Caco-2 (cell line): ENCODE results near the gene VMAC. TPM values are rescaled to one million over a fixed set of nuclear protein-coding genes. Genes with fewer than 3 reads are reported as not detected.
A peak's percentile ranks its signal among the peaks of the same experiment; 100 is the strongest.
"Not testable (repeated sequence)": the region's sequence is repeated elsewhere in the genome, so short reads cannot be mapped to it uniquely, and the experiment has no call there.

ENCODE experiments used
- Bru-seq: library from RNA; stranded (reverse); fragments of 400-500 nt; gene quantifications from one replicate; lab custom pipeline; 2021; lab: Mats Ljungman, UMichigan
- BruChase-seq, 2 experiments: library from RNA; stranded (reverse); fragments of 400-500 nt; gene quantifications; one replicate each; lab custom pipeline; 2021; lab: Mats Ljungman, UMichigan
- BruUV-seq: library from RNA; stranded (reverse); fragments of 400-500 nt; replicated peaks from 2 replicates; lab custom pipeline; 2021; lab: Mats Ljungman, UMichigan
- CTCF ChIA-PET: fragments of 300-600 bp; sonication (Branson Sonifier 250); formaldehyde crosslinking; loops from one replicate; lab custom pipeline; 2022; ENCODE audit warnings: antibody characterized with exemption; lab: Charles Lee
- POLR2A ChIA-PET: fragments of 300-600 bp; sonication (Branson Sonifier 250); formaldehyde crosslinking; loops from one replicate; lab custom pipeline; 2022; ENCODE audit warnings: antibody characterized with exemption; lab: Charles Lee
- DNase-seq, 2 experiments: peaks; one replicate each; pipeline versions ENCODE4 v3.0.0 to v3.0.0-alpha.2; 2020 to 2022
- H3K27me3 ChIP-seq: replicated peaks from 2 replicates; pipeline ENCODE4 v1.6.0; 2011; ENCODE audit warnings: low read length; ENCODE audit not compliant: control insufficient read depth, insufficient read depth
- H3K36me3 ChIP-seq: 2 replicates; pipeline ENCODE4 v1.5.1; 2011; ENCODE audit warnings: low read length; ENCODE audit not compliant: control insufficient read depth, insufficient read depth
- H3K4me1 ChIP-seq: fragments of 250-450 bp; sonication (Bioruptor Pico); 2 replicates; pipeline ENCODE4 v1.5.1; 2020; ENCODE audit warnings: mild to moderate bottlenecking
- H3K4me3 ChIP-seq: 2 replicates; pipeline ENCODE4 v1.5.1; 2011; ENCODE audit warnings: low read depth, mild to moderate bottlenecking, control low read depth, low read length
- H3K9me3 ChIP-seq: fragments of 250-450 bp; sonication (Bioruptor Pico); 2 replicates; pipeline ENCODE4 v1.5.1; 2020; ENCODE audit warnings: mild to moderate bottlenecking, moderate library complexity
- H3K27ac Mint-ChIP-seq: one replicate; pipeline ENCODE4 v1.8.0; 2022; ENCODE audit warnings: mixed read lengths; ENCODE audit not compliant: unreplicated experiment
- H3K27me3 Mint-ChIP-seq: one replicate; pipeline ENCODE4 v1.8.0; 2022; ENCODE audit warnings: mixed read lengths; ENCODE audit not compliant: insufficient read depth, unreplicated experiment
- H3K36me3 Mint-ChIP-seq: one replicate; pipeline ENCODE4 v1.8.0; 2022; ENCODE audit warnings: mild to moderate bottlenecking, mixed read lengths; ENCODE audit not compliant: insufficient read depth, unreplicated experiment
- H3K4me1 Mint-ChIP-seq: one replicate; pipeline ENCODE4 v1.8.0; 2022; ENCODE audit warnings: low read depth, mixed read lengths; ENCODE audit not compliant: unreplicated experiment
- H3K4me3 Mint-ChIP-seq: one replicate; pipeline ENCODE4 v1.8.0; 2022; ENCODE audit warnings: mild to moderate bottlenecking, moderate library complexity, mixed read lengths; ENCODE audit not compliant: unreplicated experiment
- H3K9me3 Mint-ChIP-seq: one replicate; pipeline ENCODE4 v1.8.0; 2022; ENCODE audit warnings: mixed read lengths; ENCODE audit not compliant: unreplicated experiment
- CTCF ChIP-seq, 2 experiments: fragments of 200-600 bp in 1 of 2; IDR thresholded peaks; 1 replicate in 1 of 2; 2 replicates in 1 of 2; pipeline versions ENCODE4 v1.5.1 to v1.8.0; 2011 to 2022; ENCODE audit warnings: antibody characterized with exemption in 1 of 2, control low read depth in 1 of 2, inconsistent platforms in 1 of 2, low read depth in 1 of 2, low read length in 1 of 2, mild to moderate bottlenecking in 1 of 2, moderate library complexity in 1 of 2; ENCODE audit not compliant: insufficient read depth in 1 of 2, severe bottlenecking in 1 of 2, unreplicated experiment in 1 of 2
- intact Hi-C: fragments of 100-400 bp; cut with micrococcal nuclease; formaldehyde crosslinking; loops from one replicate; pipeline ENCODE4 v1.10.0; 2022; ENCODE audit not compliant: unreplicated experiment
- long read RNA-seq: library from polyadenylated mRNA; stranded (forward); transcript quantifications from one replicate; pipeline ENCODE4 v2.0.0, GENCODE V29; 2022
- total RNA-seq: library from RNA; stranded (reverse); gene quantifications from 2 replicates; pipeline ENCODE4 v1.2.3, GENCODE V29; 2022

VMAC gene
- total RNA-seq (4.7 and 4.8 TPM in 2 replicates), Bru-seq, nascent RNA (percentile 60 among the genes with signal in this experiment), BruChase-seq, experiment 1, labeled RNA remaining after a 2-hour chase (percentile 64 among the genes with signal in this experiment), BruChase-seq, experiment 2, labeled RNA remaining after a 6-hour chase (percentile 70 among the genes with signal in this experiment)
- long read RNA-seq, transcript VMAC-201 (2 exons, 2,254 nt): major isoform, 6 of 6 reads
- long read RNA-seq, partial matches to known transcripts: 0 of 6 reads
- long read RNA-seq, other reads (novel, unspliced or antisense): 0 of 6 reads

GRCh38 chr19:5904352-5905113, at the start of gene VMAC:
Gene VMAC (plus strand): TSS chr19:5904872. CDS start chr19:5904891, 19 bp downstream.
- Histone ChIP-seq H3K4me3 (peak within 1 kb of the TSS; percentile 86), H3K36me3 (no peaks in the 10 kb centered on the region), H3K4me1 (no peaks in the 10 kb centered on the region; the same call in 1 of the 2 replicates), H3K27me3 (no peaks in the 10 kb centered on the region), H3K9me3 (no peaks in the 10 kb centered on the region)
- Mint-ChIP-seq H3K4me3 (peak within 1 kb of the TSS; percentile 82), H3K4me1 (no peaks in the 10 kb centered on the region), H3K27ac (peak within 1 kb of the TSS; percentile 97), H3K27me3 (no peaks in the 10 kb centered on the region), H3K9me3 (no peaks in the 10 kb centered on the region), H3K36me3 (peaks cover 42% of the 10 kb centered on the region)
- no TSS peak for BruUV-seq
- no peak for TF ChIP-seq CTCF (IDR thresholded peaks at IDR 0.05; ENCODE audit: insufficient read depth in 1 of 2, low read depth in 1 of 2, low read length in 1 of 2, severe bottlenecking in 1 of 2, unreplicated experiment in 1 of 2)
- DNase-seq: peak; percentile 99 to 100
- CTCF ChIA-PET: interaction anchor here (0.6 to 3.4 kb wide), 8 partner anchors 14 to 488 kb away, joined by 3 to 56 read pairs (median 4); partner anchors contain the start of genes GTF2F1 and NRTN
- POLR2A ChIA-PET: interaction anchor here (0.6 to 2.2 kb wide), 8 partner anchors 10 to 1725 kb away, joined by 3 to 27 read pairs (median 6); partner anchors contain the start of genes CATSPERD, LONP1, PET100 and SAFB
- intact Hi-C loops: loop anchor here (1.0 to 5.0 kb wide), 2 partner anchors 77 to 100 kb away; no protein-coding TSS in a partner anchor

GRCh38 chr19:5855151-5855550, 49.5 kb upstream of the VMAC start:
- H3K4me3 ChIP-seq, H3K36me3 Mint-ChIP-seq, H3K36me3 ChIP-seq, H3K4me1 Mint-ChIP-seq, H3K27me3 ChIP-seq, H3K4me1 ChIP-seq, H3K27ac Mint-ChIP-seq, H3K9me3 Mint-ChIP-seq, H3K4me3 Mint-ChIP-seq, POLR2A ChIA-PET, BruUV-seq, intact Hi-C loops, H3K27me3 Mint-ChIP-seq, DNase-seq, H3K9me3 ChIP-seq, CTCF ChIA-PET: not testable (repeated sequence)

GRCh38 chr19:5857203-5858081, 47.2 kb upstream of the VMAC start:
- no peak for DNase-seq
- Histone ChIP-seq H3K36me3 (no peaks in the 10 kb centered on the region), H3K4me3 (no peak overlapping the region), H3K27me3 (no peaks in the 10 kb centered on the region), H3K9me3 (0 out of 2 replicates have a peak, but pooled peaks cover 4% of the 10 kb centered on the region), H3K4me1 (peaks cover 6% of the 10 kb centered on the region; the same call in 1 of the 2 replicates)
- no peak overlapping the region for H3K4me3 Mint-ChIP-seq
- no peaks in the 10 kb centered on the region for H3K36me3 Mint-ChIP-seq
- no peak for TF ChIP-seq CTCF (IDR thresholded peaks at IDR 0.05; ENCODE audit: insufficient read depth in 1 of 2, low read depth in 1 of 2, low read length in 1 of 2, severe bottlenecking in 1 of 2, unreplicated experiment in 1 of 2)
- POLR2A ChIA-PET: no interaction called here
- no peak overlapping the region for H3K27ac Mint-ChIP-seq
- H3K9me3 Mint-ChIP-seq: no peaks in the 10 kb centered on the region
- intact Hi-C loops: no loop called here
- no TSS peak for BruUV-seq
- no peaks in the 10 kb centered on the region for H3K4me1 Mint-ChIP-seq
- CTCF ChIA-PET: no interaction called here
- H3K27me3 Mint-ChIP-seq: no peaks in the 10 kb centered on the region
